Hepatocyte (in vitro differentiated cells): ENCODE measurements around the gene NHS.

Experiments used
- CTCF ChIP-seq: fragments of 200-600 bp; sonication (generic); IDR thresholded peaks from 2 replicates; pipeline ENCODE4 v1.5.1; 2016; ENCODE audit warnings: antibody characterized with exemption, mild to moderate bottlenecking; ENCODE audit not compliant: poor library complexity
- EZH2 ChIP-seq: fragments of 200-600 bp; sonication (generic); IDR thresholded peaks from 2 replicates; pipeline ENCODE4 v1.6.1; 2016; ENCODE audit warnings: antibody characterized with exemption, mild to moderate bottlenecking, borderline replicate concordance

- TF ChIP-seq CTCF (no peak), EZH2 (no peak)
These were observed 67.9 kb downstream of the NHS start for GRCh38 chrX:17442898-17443297.
